ENCODE measurements around the gene SPEM3.

Gene SPEM3

GRCh38 chr17:7440113-7440833, 11.6 kb downstream of the SPEM3 start:
- TF ChIP-seq, protein P1, sequence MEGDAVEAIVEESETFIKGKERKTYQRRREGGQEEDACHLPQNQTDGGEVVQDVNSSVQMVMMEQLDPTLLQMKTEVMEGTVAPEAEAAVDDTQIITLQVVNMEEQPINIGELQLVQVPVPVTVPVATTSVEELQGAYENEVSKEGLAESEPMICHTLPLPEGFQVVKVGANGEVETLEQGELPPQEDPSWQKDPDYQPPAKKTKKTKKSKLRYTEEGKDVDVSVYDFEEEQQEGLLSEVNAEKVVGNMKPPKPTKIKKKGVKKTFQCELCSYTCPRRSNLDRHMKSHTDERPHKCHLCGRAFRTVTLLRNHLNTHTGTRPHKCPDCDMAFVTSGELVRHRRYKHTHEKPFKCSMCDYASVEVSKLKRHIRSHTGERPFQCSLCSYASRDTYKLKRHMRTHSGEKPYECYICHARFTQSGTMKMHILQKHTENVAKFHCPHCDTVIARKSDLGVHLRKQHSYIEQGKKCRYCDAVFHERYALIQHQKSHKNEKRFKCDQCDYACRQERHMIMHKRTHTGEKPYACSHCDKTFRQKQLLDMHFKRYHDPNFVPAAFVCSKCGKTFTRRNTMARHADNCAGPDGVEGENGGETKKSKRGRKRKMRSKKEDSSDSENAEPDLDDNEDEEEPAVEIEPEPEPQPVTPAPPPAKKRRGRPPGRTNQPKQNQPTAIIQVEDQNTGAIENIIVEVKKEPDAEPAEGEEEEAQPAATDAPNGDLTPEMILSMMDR (IDR thresholded peaks at IDR 0.05; ENCODE audit: control insufficient read depth, extremely low read depth, insufficient read depth): no peak
- H3K4me3 ChIP-seq (ENCODE audit: low read depth, low read length): no peak overlapping the region
- DNase-seq (ENCODE audit: low read depth): no peak

- DNase-seq (ENCODE audit: low read depth): no peak
- no peak overlapping the region for H3K4me3 ChIP-seq (ENCODE audit: low read depth, low read length)
- TF ChIP-seq, protein P1 (IDR thresholded peaks at IDR 0.05; ENCODE audit: control insufficient read depth, extremely low read depth, insufficient read depth): no peak
These were observed 12.2 kb downstream of the SPEM3 start for GRCh38 chr17:7440834-7441195.

DNA sequence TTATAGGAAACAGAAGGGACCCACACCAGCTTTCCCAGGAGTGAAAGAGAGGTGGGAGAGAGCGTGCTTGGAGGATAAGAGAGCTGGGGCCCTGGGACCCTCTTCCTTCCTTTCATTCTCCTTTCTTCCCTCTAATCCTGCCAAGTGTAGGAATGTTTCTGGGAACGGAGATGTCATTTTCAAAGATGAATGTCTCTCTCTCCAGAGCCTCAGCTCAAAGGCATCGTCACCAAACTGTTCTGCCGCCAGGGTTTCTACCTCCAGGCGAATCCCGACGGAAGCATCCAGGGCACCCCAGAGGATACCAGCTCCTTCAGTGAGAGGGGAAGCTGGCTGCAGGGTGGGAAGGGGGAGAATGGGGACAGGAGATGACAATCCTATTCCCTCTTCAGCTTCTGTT, 12.6 kb downstream of the SPEM3 start:
- no peak overlapping the region for H3K4me3 ChIP-seq (ENCODE audit: low read depth, low read length)
- TF ChIP-seq, protein P1 (IDR thresholded peaks at IDR 0.05; ENCODE audit: control insufficient read depth, extremely low read depth, insufficient read depth): no peak
- no peak for DNase-seq (ENCODE audit: low read depth)

DNA sequence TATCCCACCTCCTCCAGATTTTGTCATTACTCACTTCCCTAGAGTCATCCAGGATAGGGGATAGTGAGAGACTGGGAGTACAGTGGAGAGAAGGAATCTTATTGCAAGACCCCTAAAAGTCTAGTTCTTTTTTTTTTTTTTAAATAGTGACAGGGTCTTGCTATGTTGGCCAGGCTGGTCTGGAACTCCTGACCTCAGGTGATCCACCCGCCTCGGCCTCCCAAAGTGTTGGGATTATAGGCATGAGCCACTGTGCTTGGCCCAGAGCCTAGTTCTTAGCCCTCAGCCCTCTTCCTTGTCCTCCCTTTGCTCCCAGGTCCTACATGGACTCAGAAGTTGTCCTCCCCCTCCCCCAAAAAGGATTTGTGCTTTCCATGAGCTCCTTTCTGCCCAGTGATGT, 13.5 kb downstream of the SPEM3 start:
- H3K4me3 ChIP-seq (ENCODE audit: low read depth, low read length): no peak overlapping the region
- DNase-seq (ENCODE audit: low read depth): no peak
- TF ChIP-seq, protein P1 (IDR thresholded peaks at IDR 0.05; ENCODE audit: control insufficient read depth, extremely low read depth, insufficient read depth): no peak

GRCh38 chr17:7443499-7444485, 15.1 kb downstream of the SPEM3 start:
- TF ChIP-seq, protein P1 (IDR thresholded peaks at IDR 0.05; ENCODE audit: control insufficient read depth, extremely low read depth, insufficient read depth): no peak
- no peak overlapping the region for H3K4me3 ChIP-seq (ENCODE audit: low read depth, low read length)
- DNase-seq (ENCODE audit: low read depth): no peak

- no peak for DNase-seq (ENCODE audit: low read depth)
- TF ChIP-seq, protein P1 (IDR thresholded peaks at IDR 0.05; ENCODE audit: control insufficient read depth, extremely low read depth, insufficient read depth): no peak
- H3K4me3 ChIP-seq (ENCODE audit: low read depth, low read length): no peak within 1 kb of the TSS
These were observed 16.3 kb downstream of the SPEM3 start, which contains the start of gene CHRNB1 for GRCh38 chr17:7444682-7445618. Gene CHRNB1, plus strand, starts transcription at chr17:7445061. Its CDS starts 67 bp downstream, at chr17:7445128.

Measured in LNCaP clone FGC (cell line).